CD14-positive monocyte (primary cell): ENCODE measurements around the gene LIMCH1. TPM values are rescaled to one million over a fixed set of nuclear protein-coding genes. Genes with fewer than 3 reads are reported as not detected.

Source experiments
- DNase-seq, 3 donors: peaks; one replicate each; pipeline ENCODE4 v3.0.0-alpha.2; 2011 to 2022
- H2AFZ ChIP-seq: 2 replicates; pipeline ENCODE4 v1.6.0; 2012; ENCODE audit warnings: mild to moderate bottlenecking, low read depth, low read length, inconsistent platforms; ENCODE audit not compliant: insufficient read depth, poor library complexity, severe bottlenecking
- H3K27ac ChIP-seq, 2 donors: 1 replicate in 1 of 2; 2 replicates in 1 of 2; pipeline ENCODE4 v1.5.1; 2012 to 2013; ENCODE audit warnings: low read length in 2 of 2, control low read depth in 1 of 2, inconsistent platforms in 1 of 2, low read depth in 1 of 2, mild to moderate bottlenecking in 1 of 2
- H3K27me3 ChIP-seq, 2 donors: one replicate each; pipeline versions ENCODE4 v1.6.0 to v1.6.1; 2011 to 2013; ENCODE audit warnings: low read length in 2 of 2; ENCODE audit not compliant: control insufficient read depth in 2 of 2, insufficient read depth in 2 of 2
- H3K36me3 ChIP-seq, 2 donors: replicated peaks in 1 of 2; 1 replicate in 1 of 2; 2 replicates in 1 of 2; pipeline versions ENCODE4 v1.5.1 to v1.6.1; 2012 to 2013; ENCODE audit warnings: low read length in 2 of 2, control low read depth in 1 of 2, inconsistent platforms in 1 of 2, mild to moderate bottlenecking in 1 of 2; ENCODE audit not compliant: insufficient read depth in 2 of 2, control insufficient read depth in 1 of 2
- H3K4me1 ChIP-seq, 2 donors: 1 replicate in 1 of 2; 2 replicates in 1 of 2; pipeline versions ENCODE4 v1.5.1 to v1.6.1; 2012 to 2013; ENCODE audit warnings: low read length in 2 of 2, control low read depth in 1 of 2, inconsistent platforms in 1 of 2, mild to moderate bottlenecking in 1 of 2, moderate library complexity in 1 of 2; ENCODE audit not compliant: insufficient read depth in 2 of 2, control insufficient read depth in 1 of 2
- H3K4me2 ChIP-seq: replicated peaks from 2 replicates; pipeline ENCODE3; 2012; ENCODE audit warnings: low read length, moderate library complexity, mild to moderate bottlenecking; ENCODE audit not compliant: poor library complexity, severe bottlenecking; ENCODE audit errors: extremely low read depth
- H3K4me3 ChIP-seq, 3 experiments: fragments of 200-600 bp in 1 of 3; sonication (generic) in 1 of 3; replicated peaks in 1 of 3; 1 replicate in 2 of 3; 2 replicates in 1 of 3; pipeline ENCODE4 v1.5.1; 2011 to 2013; ENCODE audit warnings: low read length in 3 of 3, mild to moderate bottlenecking in 3 of 3, control low read depth in 2 of 3, low read depth in 2 of 3, inconsistent platforms in 1 of 3, moderate library complexity in 1 of 3
- H3K79me2 ChIP-seq: 2 replicates; pipeline ENCODE4 v1.6.0; 2012; ENCODE audit warnings: mild to moderate bottlenecking, control low read depth, inconsistent platforms, low read length, moderate library complexity; ENCODE audit not compliant: insufficient read depth
- H3K9ac ChIP-seq: 2 replicates; pipeline ENCODE4 v1.6.0; 2017; ENCODE audit warnings: low read length, mild to moderate bottlenecking; ENCODE audit not compliant: insufficient read depth, poor library complexity, severe bottlenecking
- H3K9me3 ChIP-seq, 2 donors: replicated peaks in 1 of 2; 1 replicate in 1 of 2; 2 replicates in 1 of 2; pipeline versions ENCODE4 v1.5.1 to v1.6.1; 2012 to 2013; ENCODE audit warnings: low read length in 2 of 2, control low read depth in 1 of 2; ENCODE audit not compliant: control insufficient read depth in 1 of 2, insufficient read depth in 1 of 2
- H4K20me1 ChIP-seq: 2 replicates; pipeline ENCODE4 v1.6.0; 2012; ENCODE audit warnings: mild to moderate bottlenecking, low read length, control low read depth, moderate library complexity; ENCODE audit not compliant: insufficient read depth
- H3K27ac Mint-ChIP-seq, 7 donors: one replicate each; pipeline ENCODE4 v1.8.0; 2020; ENCODE audit warnings: mild to moderate bottlenecking in 7 of 7, mixed read lengths in 7 of 7, moderate library complexity in 6 of 7, inconsistent platforms in 2 of 7
- H3K27me3 Mint-ChIP-seq, 3 donors: one replicate each; pipeline ENCODE4 v1.8.0; 2021 to 2022; ENCODE audit warnings: low read depth in 3 of 3, mild to moderate bottlenecking in 3 of 3, mixed read lengths in 3 of 3, moderate library complexity in 3 of 3, inconsistent platforms in 1 of 3
- H3K36me3 Mint-ChIP-seq, 2 donors: one replicate each; pipeline ENCODE4 v1.8.0; 2020; ENCODE audit warnings: mixed read lengths in 2 of 2, inconsistent platforms in 1 of 2, mild to moderate bottlenecking in 1 of 2
- H3K4me1 Mint-ChIP-seq: one replicate; pipeline ENCODE4 v1.8.0; 2020; ENCODE audit warnings: mild to moderate bottlenecking, mixed read lengths
- H3K4me3 Mint-ChIP-seq, 2 donors: one replicate each; pipeline ENCODE4 v1.8.0; 2020; ENCODE audit warnings: mild to moderate bottlenecking in 2 of 2, mixed read lengths in 2 of 2, moderate library complexity in 1 of 2
- H3K9me3 Mint-ChIP-seq, 7 donors: one replicate each; pipeline ENCODE4 v1.8.0; 2020 to 2022; ENCODE audit warnings: mixed read lengths in 7 of 7, mild to moderate bottlenecking in 6 of 7, moderate library complexity in 6 of 7, inconsistent platforms in 2 of 7
- WGBS: methylation state at CpG from one replicate; pipeline ENCODE4 v1.1.5; 2013; ENCODE audit warnings: missing lambda C conversion rate; ENCODE audit not compliant: insufficient coverage; 5-methylcytosine and 5-hydroxymethylcytosine counted together
- intact Hi-C, 2 donors: fragments of 100-400 bp; cut with micrococcal nuclease; formaldehyde crosslinking; loops; one replicate each; pipeline versions ENCODE4 v1.15.0 to v1.15.1; 2023
- polyA plus RNA-seq, 3 donors: library from polyadenylated mRNA; depleted of rRNA in 1 of 3; unstranded in 2 of 3; stranded (reverse) in 1 of 3; fragments of 300-500 nt in 2 of 3; fragments of >200 nt in 1 of 3; fragmentation: Illumina TruSeq in 2 of 3; gene quantifications; 1 replicate in 2 of 3; 2 replicates in 1 of 3; pipeline ENCODE4 v1.2.3, GENCODE V29; 2012 to 2021
- TF ChIP-seq, protein P1 (sequence below): fragments of 200-600 bp; IDR thresholded peaks from one replicate; pipeline ENCODE4 v1.8.0; 2022; ENCODE audit warnings: antibody characterized with exemption, mild to moderate bottlenecking

The LIMCH1 gene
- polyA plus RNA-seq, 3 donors, result 0.25 to 0.64 (median 0.32) TPM

- Histone ChIP-seq H3K27ac (no peak overlapping the region), H3K9me3 (no peaks in the 10 kb centered on the region), H3K79me2 (no peaks in the 10 kb centered on the region), H4K20me1 (no peaks in the 10 kb centered on the region), H3K4me2 (no peak overlapping the region), H3K4me1 (no peaks in the 10 kb centered on the region), H3K27me3 (peaks cover 0 to 30% of the 10 kb centered on the region in 2 donors), H3K4me3 (no peak overlapping the region), H3K9ac (no peak overlapping the region), H3K36me3 (no peaks in the 10 kb centered on the region), H2AFZ (no peak overlapping the region)
- Mint-ChIP-seq H3K27ac (no peak overlapping the region), H3K9me3 (peaks cover 0 to 2% (median 0%) of the 10 kb centered on the region in 7 donors), H3K27me3 (peaks cover 15 to 34% (median 23%) of the 10 kb centered on the region in 3 donors), H3K4me1 (no peaks in the 10 kb centered on the region), H3K36me3 (no peaks in the 10 kb centered on the region), H3K4me3 (no peak overlapping the region)
- TF ChIP-seq, protein P1, sequence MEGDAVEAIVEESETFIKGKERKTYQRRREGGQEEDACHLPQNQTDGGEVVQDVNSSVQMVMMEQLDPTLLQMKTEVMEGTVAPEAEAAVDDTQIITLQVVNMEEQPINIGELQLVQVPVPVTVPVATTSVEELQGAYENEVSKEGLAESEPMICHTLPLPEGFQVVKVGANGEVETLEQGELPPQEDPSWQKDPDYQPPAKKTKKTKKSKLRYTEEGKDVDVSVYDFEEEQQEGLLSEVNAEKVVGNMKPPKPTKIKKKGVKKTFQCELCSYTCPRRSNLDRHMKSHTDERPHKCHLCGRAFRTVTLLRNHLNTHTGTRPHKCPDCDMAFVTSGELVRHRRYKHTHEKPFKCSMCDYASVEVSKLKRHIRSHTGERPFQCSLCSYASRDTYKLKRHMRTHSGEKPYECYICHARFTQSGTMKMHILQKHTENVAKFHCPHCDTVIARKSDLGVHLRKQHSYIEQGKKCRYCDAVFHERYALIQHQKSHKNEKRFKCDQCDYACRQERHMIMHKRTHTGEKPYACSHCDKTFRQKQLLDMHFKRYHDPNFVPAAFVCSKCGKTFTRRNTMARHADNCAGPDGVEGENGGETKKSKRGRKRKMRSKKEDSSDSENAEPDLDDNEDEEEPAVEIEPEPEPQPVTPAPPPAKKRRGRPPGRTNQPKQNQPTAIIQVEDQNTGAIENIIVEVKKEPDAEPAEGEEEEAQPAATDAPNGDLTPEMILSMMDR, result no peak
- intact Hi-C loops, result no loop called here
- no CpG with 5 or more reads among the region's 3 CpGs for WGBS
- DNase-seq, result no peak
Observed at GRCh38 chr4:41701983-41702382, 164.0 kb downstream of the LIMCH1 start.

DNA sequence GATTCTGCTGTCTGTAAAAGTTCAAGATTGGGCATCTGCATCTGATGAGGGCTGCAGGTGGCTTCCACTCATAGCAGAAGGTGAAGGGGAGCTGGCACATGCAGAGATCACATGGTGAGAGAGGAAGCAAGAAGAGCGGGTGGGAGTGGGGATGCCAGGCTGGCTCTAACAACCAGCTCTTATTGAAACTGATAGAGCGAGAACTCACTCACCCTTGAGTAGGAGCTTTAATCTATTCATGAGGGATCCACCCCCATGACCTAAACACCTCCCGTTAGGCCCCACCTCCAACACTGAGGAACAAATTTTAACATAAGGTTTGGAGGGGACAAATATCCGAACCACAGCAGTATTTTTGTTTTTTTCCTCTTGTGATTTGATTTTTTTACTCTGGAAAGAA is 164.8 kb downstream of the LIMCH1 start:
- no peak for DNase-seq

More for the DNA sequence above, 164.8 kb downstream of the LIMCH1 start:
- no peaks in the 10 kb centered on the region for H3K9me3 ChIP-seq
- no peaks in the 10 kb centered on the region for H3K79me2 ChIP-seq
- H3K36me3 ChIP-seq, result no peaks in the 10 kb centered on the region
- no peaks in the 10 kb centered on the region for H3K4me1 ChIP-seq
- no CpG with 5 or more reads among the region's 4 CpGs for WGBS
- peaks cover 0 to 2% (median 0%) of the 10 kb centered on the region in 7 donors for H3K9me3 Mint-ChIP-seq
- H3K4me3 ChIP-seq, result no peak overlapping the region
- intact Hi-C loops, result no loop called here
- H3K4me3 Mint-ChIP-seq, result no peak overlapping the region
- no peak overlapping the region for H3K27ac ChIP-seq
- H3K27me3 Mint-ChIP-seq, result peaks cover 15 to 37% (median 24%) of the 10 kb centered on the region in 3 donors
- no peaks in the 10 kb centered on the region for H4K20me1 ChIP-seq
- no peaks in the 10 kb centered on the region for H3K36me3 Mint-ChIP-seq
- no peak overlapping the region for H3K27ac Mint-ChIP-seq
- H3K4me1 Mint-ChIP-seq, result no peaks in the 10 kb centered on the region
- H3K4me2 ChIP-seq, result no peak overlapping the region
- TF ChIP-seq, protein P1, result no peak
- no peak overlapping the region for H3K9ac ChIP-seq
- H2AFZ ChIP-seq, result no peak overlapping the region
- peaks cover 0 to 23% of the 10 kb centered on the region in 2 donors for H3K27me3 ChIP-seq
